Hindlimb muscle (tissue), 1 donor: ENCODE measurements around the gene SNX12. TPM values are rescaled to one million over a fixed set of nuclear protein-coding genes. Genes with fewer than 3 reads are reported as not detected.

Experiments used
- DNase-seq: peaks from one replicate; pipeline ENCODE4 v3.0.0-alpha.2; 2013
- polyA plus RNA-seq: library from polyadenylated mRNA; unstranded; fragments of 120-200 nt; gene quantifications from one replicate; pipeline ENCODE4 v1.2.1, GENCODE V29; 2013; ENCODE audit not compliant: insufficient read length

SNX12 gene
- polyA plus RNA-seq: 47.0 TPM

DNA sequence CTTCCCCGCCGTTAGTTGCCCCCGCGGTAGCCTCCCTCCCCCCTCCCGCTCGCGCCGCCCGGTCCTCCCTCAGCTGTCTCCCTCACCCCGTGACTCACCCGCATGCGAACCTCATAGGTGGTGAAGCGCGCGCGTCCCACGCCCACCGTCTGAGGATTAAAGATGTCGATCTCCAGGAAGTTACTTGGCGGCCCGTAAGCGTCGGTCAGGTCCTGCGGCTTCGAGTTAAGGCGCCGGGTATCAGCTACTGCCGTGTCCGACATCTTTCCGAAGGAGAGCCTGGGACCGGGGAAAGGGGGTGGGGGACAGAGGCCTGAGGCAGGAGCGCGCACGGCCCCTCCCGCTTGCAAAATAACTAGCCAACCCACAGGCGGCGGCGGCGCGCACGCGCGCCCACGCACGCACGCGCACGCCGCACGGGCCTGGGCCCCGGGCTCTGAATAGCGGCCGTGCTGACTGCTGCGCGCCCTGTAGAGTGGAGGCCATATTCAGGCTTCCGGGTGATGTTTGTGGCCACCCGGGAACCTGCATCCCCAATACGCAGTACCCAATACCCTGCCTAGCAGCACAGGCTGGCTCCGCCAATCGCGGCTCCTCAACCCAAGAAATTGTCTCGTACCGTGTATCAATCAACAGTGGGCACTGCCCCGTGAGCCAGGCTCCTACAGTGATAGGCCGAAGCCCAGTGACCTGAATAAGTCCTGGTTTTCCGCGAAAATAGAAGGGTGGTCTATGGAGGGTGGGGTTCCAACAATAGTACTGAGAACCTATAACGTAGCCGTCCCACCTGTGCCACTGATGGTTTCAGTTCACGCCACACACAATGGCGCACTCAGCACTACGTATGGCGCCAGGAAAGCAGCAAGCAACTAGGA is at the start of gene SNX12:
Gene SNX12, minus strand, starts transcription at position 291 of the 875 bp plus-strand sequence. Its CDS starts 28 bp downstream, at position 263.
- peak; percentile 90 for DNase-seq

DNA sequence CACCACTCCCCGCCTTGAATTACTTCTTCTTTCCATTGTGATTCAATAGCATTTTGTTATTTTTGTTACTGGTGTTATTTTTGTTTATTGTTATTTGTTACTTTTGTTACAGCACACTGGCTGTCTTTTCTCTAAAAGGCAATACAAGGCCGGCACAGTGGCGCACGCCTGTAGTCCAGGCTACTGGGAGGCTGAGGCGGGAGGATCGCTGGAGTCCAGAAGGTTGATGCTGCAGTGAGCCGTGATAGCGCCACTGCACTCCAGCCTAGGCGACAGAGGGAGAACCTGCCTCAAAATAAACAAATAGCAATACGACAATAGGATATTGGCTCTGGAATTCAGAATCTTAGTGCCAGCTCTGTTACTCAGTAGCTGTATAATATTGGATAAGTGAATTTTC is 49.2 kb upstream of the SNX12 start:
- DNase-seq: no peak

DNA sequence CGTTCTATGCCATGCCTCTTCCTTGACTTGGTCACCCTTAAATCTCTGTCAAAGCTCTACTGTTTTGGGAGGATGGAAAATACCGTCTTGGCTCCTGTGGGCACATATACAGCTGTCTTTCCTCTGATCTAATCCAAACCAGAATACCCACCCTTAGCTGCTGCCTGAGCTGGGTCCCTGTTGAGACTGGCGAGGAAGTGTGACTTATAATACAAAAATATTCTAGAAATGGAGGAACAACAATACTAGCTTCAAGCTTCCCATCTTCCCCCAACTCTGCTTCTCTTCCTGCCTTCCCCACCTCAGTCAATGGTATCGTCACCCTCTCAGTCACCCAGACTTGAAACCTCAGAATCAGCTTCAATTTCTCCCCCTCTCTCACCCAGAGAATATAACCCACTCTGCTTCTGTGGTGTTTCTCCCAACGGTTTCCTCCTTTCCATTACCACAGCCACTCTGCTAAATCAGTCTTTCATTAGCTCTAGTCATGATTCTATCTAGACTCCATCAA is 43.8 kb upstream of the SNX12 start:
- no peak for DNase-seq

DNA sequence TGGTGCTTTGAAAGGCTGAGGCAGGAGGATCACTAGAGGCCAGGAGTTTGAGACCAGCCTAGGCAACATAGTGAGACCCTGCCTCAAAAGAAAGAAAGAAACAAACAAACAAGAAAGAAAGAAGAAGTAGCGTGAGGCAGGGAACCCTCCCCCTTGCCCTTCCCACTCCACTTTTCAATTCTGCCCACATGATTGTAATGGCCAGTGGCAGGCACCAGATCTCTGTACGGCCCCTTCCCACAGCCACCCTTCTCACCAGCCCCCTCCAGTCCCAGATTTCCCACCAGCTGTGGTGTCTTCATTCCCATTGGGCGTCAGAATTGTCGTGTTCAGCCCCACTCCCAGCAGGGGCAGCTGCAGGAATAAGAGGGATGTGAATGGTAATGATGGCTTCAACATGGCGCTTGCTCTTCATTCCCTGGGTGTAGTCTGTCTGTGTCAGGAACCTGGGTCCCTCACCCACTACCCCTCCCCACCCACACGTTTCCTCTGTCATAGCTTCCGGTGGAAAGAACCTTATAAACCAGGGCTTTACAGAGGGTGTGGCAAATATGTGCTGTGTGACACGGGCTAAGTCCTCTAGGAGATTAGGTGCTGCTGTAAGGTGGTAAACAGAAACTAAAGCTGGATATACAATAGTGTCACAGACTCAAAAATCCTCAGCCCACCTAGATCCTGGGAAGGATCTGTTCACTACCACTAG is 43.2 kb upstream of the SNX12 start, which contains the start of gene IL2RG:
Gene IL2RG, minus strand, starts transcription at position 437 of the 703 bp plus-strand sequence. Its CDS starts 38 bp downstream, at position 399.
- no peak for DNase-seq

DNA sequence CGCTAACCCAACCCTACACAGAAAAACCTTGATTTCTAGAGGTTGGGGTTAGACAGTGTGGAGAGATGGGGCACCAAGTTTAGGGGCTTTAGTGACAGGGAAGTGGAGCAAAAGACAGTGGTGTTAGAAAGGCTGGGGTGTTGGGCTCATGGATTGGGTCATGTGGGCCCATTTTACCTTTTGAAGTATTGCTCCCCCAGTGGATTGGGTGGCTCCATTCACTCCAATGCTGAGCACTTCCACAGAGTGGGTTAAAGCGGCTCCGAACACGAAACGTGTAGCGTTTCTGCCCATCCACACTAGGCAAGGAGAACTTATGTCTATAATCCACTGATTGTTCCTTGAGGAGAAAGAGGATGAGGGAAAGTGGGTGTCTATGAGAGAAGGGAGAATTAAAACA is 40.9 kb upstream of the SNX12 start:
- DNase-seq: no peak

GRCh38 chrX:71107762-71108360 is 39.7 kb upstream of the SNX12 start:
- DNase-seq: no peak

- no peak for DNase-seq
Observed at GRCh38 chrX:71107245-71107644, 39.1 kb upstream of the SNX12 start.

DNA sequence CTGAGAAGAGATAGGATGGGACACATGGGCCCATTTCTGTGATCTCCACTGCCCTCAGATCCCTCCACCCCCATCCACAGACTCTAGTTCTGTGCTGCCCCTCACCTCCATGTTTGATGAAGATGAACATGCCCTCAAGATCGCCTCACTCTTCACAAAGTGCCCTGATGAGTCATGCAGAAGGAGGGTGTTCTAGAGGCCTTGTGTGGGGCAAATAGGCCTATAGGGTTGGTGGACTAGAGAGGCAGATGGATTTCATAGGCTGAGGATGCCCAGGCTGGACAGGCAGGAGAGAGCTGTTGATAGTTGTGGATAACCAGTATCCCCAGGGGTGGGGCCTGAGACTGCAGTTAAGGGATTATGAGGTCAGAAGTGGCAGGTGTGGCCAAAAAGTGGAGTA is 38.3 kb upstream of the SNX12 start, which contains the start of gene CXorf65:
Gene CXorf65, minus strand, starts transcription at position 314 of the 400 bp plus-strand sequence. Its CDS starts 184 bp downstream, at position 130.
- no peak for DNase-seq

DNA sequence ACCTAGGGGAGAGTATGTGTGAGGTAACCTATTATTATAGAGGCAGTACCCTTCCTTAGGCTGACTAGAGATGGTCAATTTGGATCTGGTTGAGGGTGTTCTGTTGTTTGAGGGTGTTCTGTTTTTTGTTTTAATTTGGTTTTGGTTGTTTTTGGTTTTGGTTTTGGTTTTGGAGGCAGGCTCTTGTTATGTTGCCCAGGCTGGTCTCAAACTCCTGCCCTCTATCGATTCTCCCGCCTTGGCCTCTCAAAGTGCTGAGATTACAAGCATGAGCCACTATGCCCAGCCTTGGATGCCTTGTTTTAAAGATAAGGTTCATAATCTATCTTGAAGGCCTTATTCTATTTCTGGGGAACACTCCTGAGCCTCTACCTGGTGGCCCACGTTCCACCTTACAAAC is 37.5 kb upstream of the SNX12 start:
- DNase-seq: no peak

DNA sequence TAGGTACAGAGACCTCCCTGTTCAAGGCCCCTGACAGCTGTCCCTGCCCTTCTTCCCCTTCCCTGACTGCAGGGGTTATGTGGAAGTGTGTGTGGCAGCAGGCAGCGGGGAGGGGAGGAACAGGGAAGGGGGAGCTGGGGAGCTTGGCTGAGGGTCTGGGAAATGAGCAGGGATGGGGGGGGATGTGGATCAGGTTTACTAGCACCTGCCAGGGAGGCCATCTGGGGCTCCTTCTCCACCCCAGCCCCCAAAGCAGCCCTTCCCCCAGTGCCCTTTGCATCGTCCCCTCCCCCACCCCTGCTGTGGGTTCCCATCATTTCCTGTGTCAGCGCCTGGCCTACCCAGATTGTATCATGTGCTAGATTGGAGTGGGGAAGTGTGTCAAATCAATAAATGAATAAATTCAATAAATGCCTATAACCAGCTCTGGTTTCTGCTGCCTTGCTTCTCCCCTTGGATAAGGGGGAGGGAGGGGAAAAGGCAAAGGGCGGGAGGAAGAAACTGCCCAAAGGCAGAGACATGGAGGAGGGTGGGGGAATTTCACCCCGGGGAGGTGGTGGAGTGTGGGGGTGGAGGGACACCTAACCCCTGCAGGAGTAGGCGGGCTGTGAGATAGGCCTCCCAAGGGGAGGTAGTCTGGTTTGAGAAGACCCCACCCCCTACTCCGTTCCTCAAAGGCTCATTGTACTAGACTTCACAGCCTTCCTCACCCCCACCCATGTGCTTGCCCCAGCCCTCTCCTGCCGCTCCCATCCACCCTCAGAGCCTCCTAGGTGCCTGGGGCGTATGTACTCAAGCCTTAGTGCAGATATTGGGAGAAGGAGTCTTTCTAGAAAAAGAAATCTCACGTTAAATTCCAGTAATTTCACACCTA is 35.2 kb upstream of the SNX12 start:
- peak; percentile 29 for DNase-seq

GRCh38 chrX:71102292-71102691 is 34.2 kb upstream of the SNX12 start:
- no peak for DNase-seq

GRCh38 chrX:71100581-71101505 is 32.7 kb upstream of the SNX12 start:
- no peak for DNase-seq

GRCh38 chrX:71099736-71100135 is 31.6 kb upstream of the SNX12 start:
- DNase-seq: no peak

DNA sequence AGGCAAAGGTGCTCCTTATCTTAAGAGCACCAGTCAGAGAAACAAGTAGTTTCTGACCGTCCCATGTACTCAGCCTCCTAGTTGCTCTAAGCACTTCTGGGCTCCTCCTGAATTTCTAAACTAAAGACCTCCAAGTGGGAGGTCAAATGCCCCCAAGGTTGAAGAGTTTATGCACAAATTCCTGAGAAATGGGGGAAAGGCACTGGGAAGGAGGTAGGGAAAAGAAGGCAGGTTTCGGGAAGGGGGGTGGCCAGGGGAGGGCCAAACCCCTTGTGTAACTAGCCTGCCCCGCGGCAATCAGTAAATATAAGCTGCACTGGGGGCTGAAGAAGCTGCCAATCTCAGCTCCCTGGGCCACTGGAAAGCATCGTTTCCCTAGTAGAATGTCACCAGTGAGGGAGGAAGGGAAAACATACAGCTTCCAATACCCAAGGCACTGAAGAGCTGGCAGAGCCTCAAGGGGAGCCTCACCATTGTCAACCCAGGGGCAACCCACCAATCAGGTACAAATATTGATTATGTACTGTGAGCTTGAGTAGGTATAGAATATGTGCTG is 30.9 kb upstream of the SNX12 start:
- no peak for DNase-seq

- peak; percentile 14 for DNase-seq
Observed at GRCh38 chrX:71098302-71098701, 30.2 kb upstream of the SNX12 start.

DNA sequence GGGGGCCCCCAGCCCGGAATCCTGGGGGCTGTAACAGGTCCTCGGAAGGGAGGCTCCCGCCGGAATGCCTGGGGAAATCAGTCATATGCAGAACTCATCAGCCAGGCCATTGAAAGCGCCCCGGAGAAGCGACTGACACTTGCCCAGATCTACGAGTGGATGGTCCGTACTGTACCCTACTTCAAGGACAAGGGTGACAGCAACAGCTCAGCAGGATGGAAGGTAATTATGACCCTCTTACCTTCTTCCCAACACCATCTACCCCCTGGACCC is 28.6 kb upstream of the SNX12 start:
- no peak for DNase-seq

GRCh38 chrX:71095981-71096759 is 28.0 kb upstream of the SNX12 start:
- DNase-seq: peak; percentile 66

DNA sequence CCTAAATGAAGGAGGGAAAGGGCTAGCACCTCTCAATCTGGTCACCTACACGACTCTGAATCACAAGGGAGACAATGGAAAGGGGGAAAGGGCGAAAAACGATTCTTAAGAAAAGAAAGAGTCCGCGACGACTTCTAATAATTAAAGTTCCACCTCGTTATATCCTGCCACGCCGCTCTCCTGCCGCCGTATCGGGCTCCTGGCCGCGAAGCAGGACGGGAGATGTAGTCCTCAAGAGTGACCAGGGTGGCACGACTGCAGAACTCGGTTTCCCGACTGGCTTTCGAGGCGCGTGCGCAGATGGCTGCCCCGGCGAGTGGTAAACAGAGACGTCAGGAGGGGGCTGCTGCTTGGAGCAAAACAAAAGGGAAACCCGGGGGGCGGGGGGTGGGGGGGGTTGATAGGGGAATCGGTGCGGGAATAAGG is 27.4 kb upstream of the SNX12 start, which contains the start of gene FOXO4:
Gene FOXO4, plus strand, starts transcription at position 297 of the 426 bp plus-strand sequence. CDS start 678 bp downstream, outside the sequence.
- DNase-seq: peak; percentile 89

GRCh38 chrX:71095033-71095432 is 26.9 kb upstream of the SNX12 start:
- no peak for DNase-seq

GRCh38 chrX:71091263-71091662 is 23.1 kb upstream of the SNX12 start:
- DNase-seq: no peak
